Measurements from ENCODE around the gene ACKR3. TPM values are rescaled to one million over a fixed set of nuclear protein-coding genes. Genes with fewer than 3 reads are reported as not detected.
A peak's percentile ranks its signal among the peaks of the same experiment; 100 is the strongest.

Gene ACKR3
- total and polyA plus RNA-seq, 5 experiments from 2014 or later, result 2.4 to 6.1 (median 5.0) TPM

GRCh38 chr2:236607471-236608187 lies 38.0 kb downstream of the ACKR3 start:
- POLR2A ChIA-PET, result no interaction called here
- no peaks in the 10 kb centered on the region for H3K9me3 Mint-ChIP-seq
- H3K27ac Mint-ChIP-seq, result peak overlapping the region in 2 of 10 donors; percentile 8 to 55
- ATAC-seq, result no peak
- peaks cover 4 to 13% (median 8%) of the 10 kb centered on the region in 4 donors for H3K4me1 Mint-ChIP-seq
- peak in 1 of 10 donors; percentile 11 for DNase-seq
- peaks cover 13 to 44% (median 30%) of the 10 kb centered on the region in 5 donors for H3K27me3 Mint-ChIP-seq
- H3K4me3 Mint-ChIP-seq, result peak overlapping the region in 1 of 10 donors; percentile 11
- H3K36me3 Mint-ChIP-seq, result no peaks in the 10 kb centered on the region

- H3K9me3 Mint-ChIP-seq, result no peaks in the 10 kb centered on the region
- H3K27me3 Mint-ChIP-seq, result peaks cover 13 to 44% (median 30%) of the 10 kb centered on the region in 5 donors
- no peak overlapping the region for H3K27ac Mint-ChIP-seq
- peaks cover 4 to 13% (median 8%) of the 10 kb centered on the region in 4 donors for H3K4me1 Mint-ChIP-seq
- DNase-seq (no peak), ATAC-seq (no peak)
- POLR2A ChIA-PET, result no interaction called here
- no peak overlapping the region for H3K4me3 Mint-ChIP-seq
- no peaks in the 10 kb centered on the region for H3K36me3 Mint-ChIP-seq
Observed at GRCh38 chr2:236608188-236608525, 38.5 kb downstream of the ACKR3 start.

GRCh38 chr2:236608710-236609109 lies 39.1 kb downstream of the ACKR3 start:
- peaks cover 4 to 13% (median 8%) of the 10 kb centered on the region in 4 donors for H3K4me1 Mint-ChIP-seq
- no peak overlapping the region for H3K4me3 Mint-ChIP-seq
- no peaks in the 10 kb centered on the region for H3K9me3 Mint-ChIP-seq
- H3K27me3 Mint-ChIP-seq, result peaks cover 13 to 42% (median 30%) of the 10 kb centered on the region in 5 donors
- POLR2A ChIA-PET, result no interaction called here
- DNase-seq (no peak), ATAC-seq (no peak)
- H3K36me3 Mint-ChIP-seq, result no peaks in the 10 kb centered on the region
- no peak overlapping the region for H3K27ac Mint-ChIP-seq

GRCh38 chr2:236610991-236611821 lies 41.6 kb downstream of the ACKR3 start:
- Mint-ChIP-seq H3K9me3 (no peaks in the 10 kb centered on the region), H3K4me3 (no peak overlapping the region), H3K27me3 (peaks cover 6 to 22% (median 16%) of the 10 kb centered on the region in 5 donors), H3K36me3 (no peaks in the 10 kb centered on the region), H3K27ac (no peak overlapping the region), H3K4me1 (peaks cover 0 to 7% (median 1%) of the 10 kb centered on the region in 4 donors)
- POLR2A ChIA-PET, result no interaction called here
- ATAC-seq (no peak), DNase-seq (no peak)

- POLR2A ChIA-PET, result no interaction called here
Observed at GRCh38 chr2:236612737-236613136, 43.1 kb downstream of the ACKR3 start.

GRCh38 chr2:236613612-236614011 lies 44.0 kb downstream of the ACKR3 start:
- DNase-seq (no peak), ATAC-seq (no peak)
- Mint-ChIP-seq H3K4me3 (no peak overlapping the region), H3K4me1 (peaks cover 0 to 3% (median 1%) of the 10 kb centered on the region in 4 donors), H3K27me3 (peaks cover 0 to 9% (median 7%) of the 10 kb centered on the region in 5 donors), H3K36me3 (no peaks in the 10 kb centered on the region), H3K27ac (no peak overlapping the region), H3K9me3 (no peaks in the 10 kb centered on the region)
- POLR2A ChIA-PET, result no interaction called here

More at GRCh38 chr2:236612737-236613136, 43.1 kb downstream of the ACKR3 start:
- no peak for DNase-seq
- Mint-ChIP-seq H3K9me3 (no peaks in the 10 kb centered on the region), H3K27me3 (peaks cover 0 to 9% (median 7%) of the 10 kb centered on the region in 5 donors), H3K4me1 (peaks cover 0 to 1% (median 0%) of the 10 kb centered on the region in 4 donors), H3K4me3 (no peak overlapping the region), H3K36me3 (no peaks in the 10 kb centered on the region), H3K27ac (no peak overlapping the region)
- ATAC-seq, result no peak

- peaks cover 3 to 11% (median 5%) of the 10 kb centered on the region in 4 donors for H3K4me1 Mint-ChIP-seq
- POLR2A ChIA-PET, result no interaction called here
- H3K9me3 Mint-ChIP-seq, result no peaks in the 10 kb centered on the region
- H3K27me3 Mint-ChIP-seq, result peaks cover 0 to 9% (median 4%) of the 10 kb centered on the region in 5 donors
- H3K27ac Mint-ChIP-seq, result no peak overlapping the region
- H3K36me3 Mint-ChIP-seq, result no peaks in the 10 kb centered on the region
- DNase-seq (no peak), ATAC-seq (no peak)
- H3K4me3 Mint-ChIP-seq, result no peak overlapping the region
Observed at GRCh38 chr2:236614551-236614950, 44.9 kb downstream of the ACKR3 start.

- ATAC-seq, result no peak
- Mint-ChIP-seq H3K4me1 (peaks cover 17 to 26% (median 19%) of the 10 kb centered on the region in 4 donors), H3K9me3 (no peaks in the 10 kb centered on the region), H3K4me3 (no peak overlapping the region), H3K36me3 (no peaks in the 10 kb centered on the region), H3K27me3 (peaks cover 0 to 10% (median 4%) of the 10 kb centered on the region in 5 donors), H3K27ac (no peak overlapping the region)
- DNase-seq, result no peak
- POLR2A ChIA-PET, result no interaction called here
Observed at GRCh38 chr2:236616031-236616430, 46.4 kb downstream of the ACKR3 start.

GRCh38 chr2:236616624-236617023 lies 47.0 kb downstream of the ACKR3 start:
- H3K27ac Mint-ChIP-seq, result no peak overlapping the region
- ATAC-seq (no peak), DNase-seq (no peak)
- POLR2A ChIA-PET, result no interaction called here
- H3K4me1 Mint-ChIP-seq, result peaks cover 17 to 26% (median 19%) of the 10 kb centered on the region in 4 donors
- H3K27me3 Mint-ChIP-seq, result peaks cover 0 to 10% (median 4%) of the 10 kb centered on the region in 5 donors
- H3K4me3 Mint-ChIP-seq, result no peak overlapping the region
- H3K36me3 Mint-ChIP-seq, result no peaks in the 10 kb centered on the region
- no peaks in the 10 kb centered on the region for H3K9me3 Mint-ChIP-seq

- H3K9me3 Mint-ChIP-seq, result no peaks in the 10 kb centered on the region
- H3K4me3 Mint-ChIP-seq, result no peak overlapping the region
- H3K27ac Mint-ChIP-seq, result peak overlapping the region in 1 of 10 donors; percentile 6
- DNase-seq (no peak), ATAC-seq (no peak)
- H3K36me3 Mint-ChIP-seq, result no peaks in the 10 kb centered on the region
- peaks cover 0 to 10% (median 4%) of the 10 kb centered on the region in 5 donors for H3K27me3 Mint-ChIP-seq
- POLR2A ChIA-PET, result no interaction called here
- H3K4me1 Mint-ChIP-seq, result peaks cover 17 to 26% (median 19%) of the 10 kb centered on the region in 4 donors
Observed at GRCh38 chr2:236617221-236617737, 47.7 kb downstream of the ACKR3 start.

GRCh38 chr2:236617796-236618195 lies 48.2 kb downstream of the ACKR3 start:
- Mint-ChIP-seq H3K4me1 (peaks cover 17 to 26% (median 19%) of the 10 kb centered on the region in 4 donors), H3K36me3 (no peaks in the 10 kb centered on the region), H3K9me3 (no peaks in the 10 kb centered on the region), H3K27ac (peak overlapping the region in 1 of 10 donors; percentile 24), H3K27me3 (peaks cover 0 to 10% (median 4%) of the 10 kb centered on the region in 5 donors), H3K4me3 (no peak overlapping the region)
- no peak for ATAC-seq
- POLR2A ChIA-PET, result no interaction called here
- DNase-seq, result no peak

- Mint-ChIP-seq H3K9me3 (no peaks in the 10 kb centered on the region), H3K4me1 (peaks cover 17 to 26% (median 19%) of the 10 kb centered on the region in 4 donors), H3K27ac (no peak overlapping the region), H3K36me3 (no peaks in the 10 kb centered on the region), H3K27me3 (peaks cover 0 to 10% (median 4%) of the 10 kb centered on the region in 5 donors), H3K4me3 (peak overlapping the region in 1 of 10 donors; percentile 5)
- ATAC-seq, result peak in 1 of 2 donors; percentile 53
- POLR2A ChIA-PET, result no interaction called here
- DNase-seq, result no peak
Observed at GRCh38 chr2:236618370-236618769, 48.7 kb downstream of the ACKR3 start.

Data from naive thymus-derived CD8-positive, alpha-beta T cell (primary cell).